Fibroblast of lung (primary cell): ENCODE results near the gene MAGEA2B.

Source experiments
- EZH2 ChIP-seq: IDR thresholded peaks from 2 replicates; pipeline ENCODE4 v1.5.1; 2012; ENCODE audit warnings: low read length, control low read depth, mild to moderate bottlenecking; ENCODE audit errors: missing control alignments
- TF ChIP-seq, protein P1 (sequence below), 2 donors: IDR thresholded peaks in 1 of 2; conservative IDR thresholded peaks in 1 of 2; 1 replicate in 1 of 2; 2 replicates in 1 of 2; pipeline ENCODE4 v1.5.1; 2011 to 2012; ENCODE audit warnings: low read length in 2 of 2, control low read depth in 1 of 2, inconsistent platforms in 1 of 2, low read depth in 1 of 2, mild to moderate bottlenecking in 1 of 2

DNA sequence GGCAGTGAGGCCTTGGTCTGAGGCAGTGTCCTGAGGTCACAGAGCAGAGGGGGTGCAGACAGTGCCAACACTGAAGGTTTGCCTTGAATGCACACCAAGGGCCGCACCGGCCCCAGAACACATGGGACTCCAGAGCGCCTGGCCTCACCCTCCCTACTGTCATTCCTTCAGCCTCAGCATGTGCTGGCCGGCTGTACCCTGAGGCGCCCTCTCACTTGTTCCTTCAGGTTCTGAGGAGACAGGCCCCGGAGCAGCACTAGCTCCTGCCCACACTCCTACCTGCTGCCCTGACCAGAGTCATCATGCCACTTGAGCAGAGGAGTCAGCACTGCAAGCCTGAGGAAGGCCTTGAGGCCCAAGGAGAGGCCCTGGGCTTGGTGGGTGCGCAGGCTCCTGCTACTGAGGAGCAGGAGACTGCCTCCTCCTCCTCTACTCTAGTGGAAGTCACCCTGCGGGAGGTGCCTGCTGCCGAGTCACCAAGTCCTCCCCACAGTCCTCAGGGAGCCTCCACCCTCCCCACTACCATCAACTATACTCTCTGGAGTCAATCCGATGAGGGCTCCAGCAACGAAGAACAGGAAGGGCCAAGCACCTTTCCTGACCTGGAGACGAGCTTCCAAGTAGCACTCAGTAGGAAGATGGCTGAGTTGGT lies 21.6 kb downstream of the MAGEA2B start:
- TF ChIP-seq, protein P1, sequence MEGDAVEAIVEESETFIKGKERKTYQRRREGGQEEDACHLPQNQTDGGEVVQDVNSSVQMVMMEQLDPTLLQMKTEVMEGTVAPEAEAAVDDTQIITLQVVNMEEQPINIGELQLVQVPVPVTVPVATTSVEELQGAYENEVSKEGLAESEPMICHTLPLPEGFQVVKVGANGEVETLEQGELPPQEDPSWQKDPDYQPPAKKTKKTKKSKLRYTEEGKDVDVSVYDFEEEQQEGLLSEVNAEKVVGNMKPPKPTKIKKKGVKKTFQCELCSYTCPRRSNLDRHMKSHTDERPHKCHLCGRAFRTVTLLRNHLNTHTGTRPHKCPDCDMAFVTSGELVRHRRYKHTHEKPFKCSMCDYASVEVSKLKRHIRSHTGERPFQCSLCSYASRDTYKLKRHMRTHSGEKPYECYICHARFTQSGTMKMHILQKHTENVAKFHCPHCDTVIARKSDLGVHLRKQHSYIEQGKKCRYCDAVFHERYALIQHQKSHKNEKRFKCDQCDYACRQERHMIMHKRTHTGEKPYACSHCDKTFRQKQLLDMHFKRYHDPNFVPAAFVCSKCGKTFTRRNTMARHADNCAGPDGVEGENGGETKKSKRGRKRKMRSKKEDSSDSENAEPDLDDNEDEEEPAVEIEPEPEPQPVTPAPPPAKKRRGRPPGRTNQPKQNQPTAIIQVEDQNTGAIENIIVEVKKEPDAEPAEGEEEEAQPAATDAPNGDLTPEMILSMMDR (conservative IDR thresholded peaks at IDR 0.05 in 1 of 2, IDR thresholded peaks at IDR 0.05 in 1 of 2; ENCODE audit: low read depth in 1 of 2, low read length in 2 of 2), result no peak
- no peak for TF ChIP-seq EZH2
